Activated T-cell treated with anti-CD3 and anti-CD28 coated beads, Interleukin-2, amount 50 U/mL, for 72 hours (primary cell): ENCODE results near the gene TM4SF5. TPM values are rescaled to one million over a fixed set of nuclear protein-coding genes. Genes with fewer than 3 reads are reported as not detected.
A peak's percentile ranks its signal among the peaks of the same experiment; 100 is the strongest.

Experiments used
- ATAC-seq, 2 donors: fragments of 150-1000 bp; cut with Tn5 transposase; replicated peaks in 1 of 2; 2 replicates each; pipeline ENCODE4 v1.10.0; 2021; ENCODE audit warnings: moderate library complexity in 2 of 2, mild to moderate bottlenecking in 1 of 2
- DNase-seq, 2 donors: peaks; one replicate each; pipeline ENCODE4 v3.0.0; 2021 to 2022; ENCODE audit warnings: mixed read lengths in 1 of 2
- H3K27ac Mint-ChIP-seq: one replicate; pipeline ENCODE4 v1.8.0; 2022; ENCODE audit warnings: mild to moderate bottlenecking, moderate library complexity, mixed read lengths
- H3K27me3 Mint-ChIP-seq: one replicate; pipeline ENCODE4 v1.8.0; 2022; ENCODE audit warnings: low read depth, mixed read lengths
- H3K36me3 Mint-ChIP-seq, 2 donors: one replicate each; pipeline ENCODE4 v1.8.0; 2022; ENCODE audit warnings: mixed read lengths in 2 of 2, mild to moderate bottlenecking in 1 of 2; ENCODE audit not compliant: insufficient read depth in 2 of 2
- H3K4me1 Mint-ChIP-seq: one replicate; pipeline ENCODE4 v1.8.0; 2022; ENCODE audit warnings: low read depth, mixed read lengths
- H3K4me3 Mint-ChIP-seq, 2 donors: one replicate each; pipeline ENCODE4 v1.8.0; 2022; ENCODE audit warnings: mild to moderate bottlenecking in 2 of 2, mixed read lengths in 2 of 2, moderate library complexity in 2 of 2
- H3K9me3 Mint-ChIP-seq, 2 donors: one replicate each; pipeline ENCODE4 v1.8.0; 2022; ENCODE audit warnings: mixed read lengths in 2 of 2
- total RNA-seq, 2 donors: library from RNA; stranded (reverse); gene quantifications; one replicate each; pipeline ENCODE4 v1.2.3, GENCODE V29; 2022

The TM4SF5 gene
- total RNA-seq, 2 donors from 2014 or later: not detected

DNA sequence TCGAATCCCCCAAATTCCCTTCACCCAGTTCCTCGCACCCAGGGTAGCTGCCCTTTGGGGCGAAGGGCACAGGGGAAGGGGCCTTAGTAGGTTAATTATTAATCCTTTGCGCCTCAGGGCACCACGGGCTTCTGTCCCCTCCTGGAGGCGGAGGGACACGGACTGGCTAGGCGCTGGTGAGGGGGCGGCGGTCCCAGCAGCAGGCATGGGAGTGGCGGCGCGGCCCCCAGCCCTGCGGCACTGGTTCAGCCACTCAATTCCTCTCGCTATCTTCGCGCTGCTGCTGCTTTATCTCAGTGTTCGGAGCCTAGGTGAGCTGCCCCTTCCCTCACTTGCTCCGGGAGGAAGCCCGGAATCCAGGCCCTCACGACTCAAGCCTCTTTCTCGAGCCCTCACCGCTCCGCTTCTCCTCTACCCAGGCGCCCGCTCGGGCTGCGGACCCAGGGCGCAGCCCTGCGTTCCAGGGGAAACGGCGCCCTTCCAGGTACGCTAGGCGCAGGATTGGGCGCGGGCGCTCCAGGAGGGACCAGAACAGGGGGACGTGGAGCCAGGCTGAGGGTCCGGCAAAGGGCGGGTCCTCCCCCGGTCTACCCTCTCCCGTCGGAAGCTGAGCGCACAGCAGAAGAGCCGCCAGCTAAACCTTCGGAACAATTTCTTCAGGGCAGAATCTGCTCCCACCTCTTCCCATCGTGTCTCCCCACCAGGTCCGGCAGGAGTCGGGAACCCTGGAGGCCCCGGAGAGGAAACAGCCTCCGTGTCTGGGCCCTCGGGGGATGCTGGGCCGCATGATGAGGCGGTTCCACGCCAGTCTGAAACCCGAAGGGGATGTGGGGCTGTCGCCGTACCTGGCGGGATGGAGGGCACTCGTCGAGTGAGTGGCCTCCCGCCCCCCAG, 17.4 kb downstream of the TM4SF5 start, which contains the start of gene GLTPD2:
Gene GLTPD2, plus strand, starts transcription at position 158 of the 894 bp plus-strand sequence. Its CDS starts 48 bp downstream, at position 206.
- H3K27ac Mint-ChIP-seq: no peak within 1 kb of the TSS
- DNase-seq: no peak
- H3K36me3 Mint-ChIP-seq: peaks cover 0 to 1% of the 10 kb centered on the region in 2 donors
- H3K4me3 Mint-ChIP-seq: peak within 1 kb of the TSS; percentile 80 to 95
- H3K27me3 Mint-ChIP-seq: peaks cover 34% of the 10 kb centered on the region
- peaks cover 38% of the 10 kb centered on the region for H3K4me1 Mint-ChIP-seq
- no peak for ATAC-seq
- H3K9me3 Mint-ChIP-seq: no peaks in the 10 kb centered on the region

DNA sequence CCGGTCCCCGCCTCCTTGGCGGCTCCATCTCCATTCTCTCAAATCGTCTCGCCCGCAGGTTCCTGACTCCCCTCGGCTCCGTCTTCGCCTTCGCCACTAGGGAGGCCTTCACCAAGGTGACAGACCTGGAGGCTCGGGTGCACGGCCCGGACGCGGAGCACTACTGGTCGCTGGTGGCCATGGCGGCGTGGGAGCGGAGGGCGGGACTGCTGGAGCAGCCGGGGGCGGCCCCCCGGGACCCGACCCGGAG, 17.9 kb downstream of the TM4SF5 start:
- no peak for ATAC-seq
- Mint-ChIP-seq H3K4me3 (peak overlapping the region; percentile 80 to 95), H3K4me1 (peaks cover 38% of the 10 kb centered on the region), H3K9me3 (no peaks in the 10 kb centered on the region), H3K36me3 (peaks cover 0 to 1% of the 10 kb centered on the region in 2 donors), H3K27ac (no peak overlapping the region), H3K27me3 (peaks cover 29% of the 10 kb centered on the region)
- DNase-seq: no peak

DNA sequence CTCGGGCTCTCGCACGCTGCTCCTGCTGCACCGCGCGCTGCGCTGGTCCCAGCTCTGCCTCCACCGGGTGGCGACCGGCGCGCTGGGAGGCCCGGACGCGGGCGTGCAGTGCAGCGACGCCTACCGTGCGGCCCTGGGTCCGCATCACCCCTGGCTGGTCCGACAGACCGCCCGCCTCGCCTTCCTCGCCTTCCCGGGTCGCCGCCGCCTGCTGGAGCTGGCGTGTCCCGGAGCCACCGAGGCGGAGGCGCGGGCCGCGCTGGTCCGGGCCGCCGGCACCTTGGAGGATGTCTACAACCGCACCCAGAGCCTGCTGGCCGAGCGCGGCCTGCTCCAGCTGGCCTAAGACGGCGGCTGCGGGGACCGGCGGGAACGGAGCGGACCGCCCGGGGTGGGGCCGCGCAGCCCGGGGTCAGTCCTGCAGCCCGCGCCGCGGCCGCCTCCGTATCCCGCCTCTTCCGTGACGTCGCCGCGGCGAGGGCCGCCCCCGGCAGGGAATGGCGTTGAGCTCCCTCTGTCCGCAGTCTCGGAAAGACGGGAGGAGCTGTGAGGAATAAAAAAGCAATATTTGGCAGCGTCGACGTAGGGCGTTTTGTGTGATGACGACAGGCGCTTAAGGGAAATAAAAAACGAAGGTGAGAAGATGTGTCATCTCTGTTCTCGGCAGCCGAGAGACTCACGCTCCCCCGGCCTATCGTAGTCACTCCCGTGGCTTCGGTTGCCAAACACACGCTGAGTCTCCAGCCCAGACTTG, 18.4 kb downstream of the TM4SF5 start:
- H3K4me1 Mint-ChIP-seq: peaks cover 38% of the 10 kb centered on the region
- peak overlapping the region; percentile 80 to 95 for H3K4me3 Mint-ChIP-seq
- H3K36me3 Mint-ChIP-seq: peaks cover 0 to 1% of the 10 kb centered on the region in 2 donors
- no peaks in the 10 kb centered on the region for H3K9me3 Mint-ChIP-seq
- peaks cover 25% of the 10 kb centered on the region for H3K27me3 Mint-ChIP-seq
- peak; percentile 90 to 92 for DNase-seq
- H3K27ac Mint-ChIP-seq: peak overlapping the region; percentile 56
- peak; percentile 90 for ATAC-seq

DNA sequence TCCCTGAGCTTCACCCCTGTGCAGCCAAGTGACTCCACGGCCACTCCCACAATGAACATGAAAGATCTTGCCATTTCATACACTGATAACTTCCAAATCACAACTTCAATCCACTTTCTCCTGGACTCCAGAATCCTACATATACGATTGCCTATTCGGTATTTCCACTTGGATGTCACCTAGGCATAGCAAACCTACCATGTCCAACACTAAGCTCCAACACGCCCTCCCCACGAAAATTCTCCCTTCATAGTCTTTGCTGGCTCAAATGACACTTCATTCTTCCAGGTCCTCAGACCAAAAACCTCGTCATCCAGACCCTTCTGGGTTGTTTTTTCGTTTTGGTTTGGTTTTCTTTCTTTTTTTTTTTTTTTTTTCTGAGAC, 19.0 kb downstream of the TM4SF5 start:
- peaks cover 36% of the 10 kb centered on the region for H3K4me1 Mint-ChIP-seq
- peaks cover 25% of the 10 kb centered on the region for H3K27me3 Mint-ChIP-seq
- peak overlapping the region; percentile 56 for H3K27ac Mint-ChIP-seq
- ATAC-seq (no peak), DNase-seq (no peak)
- no peaks in the 10 kb centered on the region for H3K9me3 Mint-ChIP-seq
- H3K36me3 Mint-ChIP-seq: peaks cover 0 to 1% of the 10 kb centered on the region in 2 donors
- H3K4me3 Mint-ChIP-seq: peak overlapping the region; percentile 76 to 95

DNA sequence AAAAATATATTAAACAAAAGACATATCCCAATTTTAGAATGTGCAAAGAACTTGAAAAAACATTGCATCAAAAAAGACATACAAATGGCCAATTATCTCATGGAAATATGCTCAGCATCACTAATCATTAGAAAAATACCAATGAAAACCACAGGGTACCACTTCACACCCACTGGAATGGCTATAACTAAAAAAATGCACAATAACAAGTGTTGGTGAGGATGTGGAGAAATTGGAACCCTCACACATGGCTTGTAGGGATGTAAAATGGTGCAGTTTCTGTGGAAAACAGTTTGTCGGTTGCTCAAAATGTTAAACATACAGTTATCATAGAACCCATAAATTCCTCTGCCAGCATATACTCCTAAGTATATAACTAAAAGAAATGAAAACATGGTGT, 23.5 kb downstream of the TM4SF5 start:
- H3K27ac Mint-ChIP-seq: peak overlapping the region; percentile 98
- no peak for DNase-seq
- no peaks in the 10 kb centered on the region for H3K27me3 Mint-ChIP-seq
- peaks cover 3 to 8% of the 10 kb centered on the region in 2 donors for H3K36me3 Mint-ChIP-seq
- H3K4me1 Mint-ChIP-seq: peaks cover 29% of the 10 kb centered on the region
- no peaks in the 10 kb centered on the region for H3K9me3 Mint-ChIP-seq
- H3K4me3 Mint-ChIP-seq: peak overlapping the region in 1 of 2 donors; percentile 98
- no peak for ATAC-seq

DNA sequence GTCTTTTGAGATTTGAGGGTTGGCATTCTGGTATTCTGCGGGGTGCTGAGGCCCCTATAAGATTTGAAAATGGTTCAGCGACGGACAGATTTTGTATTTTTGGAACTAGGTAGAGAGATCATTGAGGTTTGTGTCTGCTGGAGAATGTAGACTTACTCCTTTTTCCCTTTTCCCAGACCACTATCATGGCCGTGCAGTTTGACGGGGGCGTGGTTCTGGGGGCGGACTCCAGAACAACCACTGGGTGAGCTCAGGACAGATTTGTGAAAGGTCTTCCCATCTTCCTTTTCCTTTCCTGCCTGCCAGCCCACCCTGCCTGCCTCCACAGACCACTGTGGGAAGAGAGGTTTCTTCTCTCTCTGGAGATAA, 24.9 kb downstream of the TM4SF5 start:
- peak; percentile 33 to 35 for ATAC-seq
- H3K4me1 Mint-ChIP-seq: peaks cover 26% of the 10 kb centered on the region
- peak overlapping the region; percentile 98 for H3K27ac Mint-ChIP-seq
- no peaks in the 10 kb centered on the region for H3K9me3 Mint-ChIP-seq
- peak; percentile 39 to 42 for DNase-seq
- peaks cover 3 to 7% of the 10 kb centered on the region in 2 donors for H3K36me3 Mint-ChIP-seq
- no peaks in the 10 kb centered on the region for H3K27me3 Mint-ChIP-seq
- H3K4me3 Mint-ChIP-seq: peak overlapping the region; percentile 98 to 99

DNA sequence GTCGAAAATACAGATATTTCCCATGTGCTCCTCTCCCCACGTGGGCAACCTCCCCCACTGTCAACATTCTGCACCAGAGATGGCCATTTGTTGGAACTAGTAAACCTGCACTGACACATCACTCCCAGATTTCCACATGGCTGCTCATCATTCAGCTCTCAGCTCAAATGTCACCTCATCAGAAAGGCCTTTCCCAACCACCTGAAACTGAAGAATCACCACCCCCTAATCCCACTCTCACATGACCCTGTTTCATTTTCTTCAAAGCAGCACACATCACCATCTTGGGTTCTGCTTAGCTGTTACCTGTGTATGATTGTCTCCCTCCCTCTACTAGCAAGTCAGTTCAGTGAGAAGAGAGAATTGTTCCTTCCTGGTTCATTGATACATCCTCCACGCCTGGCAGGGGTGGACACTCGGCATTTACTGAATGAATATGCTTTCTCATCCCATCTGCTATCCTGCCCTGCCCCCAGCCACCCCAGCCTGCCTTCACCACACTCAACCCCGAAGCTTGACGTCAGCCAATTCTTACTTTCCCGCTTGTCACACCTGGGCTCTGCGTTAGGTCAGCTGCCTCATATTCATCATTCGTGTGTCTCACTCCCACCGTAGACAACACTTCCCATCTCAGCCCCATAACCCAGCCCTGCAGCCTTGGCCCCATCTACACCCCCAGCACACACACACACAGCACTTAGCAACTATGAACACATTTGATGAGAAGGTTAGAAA, 28.9 kb downstream of the TM4SF5 start:
- Mint-ChIP-seq H3K27ac (no peak overlapping the region), H3K4me1 (peaks cover 23% of the 10 kb centered on the region), H3K27me3 (no peaks in the 10 kb centered on the region), H3K9me3 (no peaks in the 10 kb centered on the region), H3K36me3 (peaks cover 3 to 7% of the 10 kb centered on the region in 2 donors), H3K4me3 (no peak overlapping the region)
- DNase-seq (no peak), ATAC-seq (no peak)

DNA sequence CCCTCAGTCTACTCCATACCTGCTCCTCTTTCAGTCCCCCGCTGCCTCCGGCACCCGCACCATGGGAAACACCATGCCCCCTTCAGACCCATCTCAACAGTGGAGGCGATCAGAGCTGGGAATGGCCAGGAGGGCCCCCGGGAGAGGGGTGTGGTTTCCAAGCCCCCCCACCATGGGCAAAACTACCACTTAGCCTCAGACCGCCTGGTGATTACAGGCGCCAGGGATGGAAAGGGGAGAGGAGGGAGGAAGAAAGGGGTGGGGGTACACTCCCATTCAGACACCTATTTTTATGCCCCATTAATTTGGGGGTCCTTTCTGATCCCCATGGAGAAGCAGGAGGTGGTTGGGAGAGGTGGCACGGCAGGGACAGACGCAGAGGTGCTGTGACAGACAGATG, 30.5 kb downstream of the TM4SF5 start, which contains the start of gene C17orf114:
Gene C17orf114, minus strand, starts transcription at position 101 of the 400 bp plus-strand sequence.
- no peak within 1 kb of the TSS for H3K4me3 Mint-ChIP-seq
- ATAC-seq (no peak), DNase-seq (no peak)
- H3K4me1 Mint-ChIP-seq: peaks cover 11% of the 10 kb centered on the region
- H3K9me3 Mint-ChIP-seq: no peaks in the 10 kb centered on the region
- H3K27ac Mint-ChIP-seq: no peak within 1 kb of the TSS
- H3K27me3 Mint-ChIP-seq: no peaks in the 10 kb centered on the region
- peaks cover 0 to 2% of the 10 kb centered on the region in 2 donors for H3K36me3 Mint-ChIP-seq

DNA sequence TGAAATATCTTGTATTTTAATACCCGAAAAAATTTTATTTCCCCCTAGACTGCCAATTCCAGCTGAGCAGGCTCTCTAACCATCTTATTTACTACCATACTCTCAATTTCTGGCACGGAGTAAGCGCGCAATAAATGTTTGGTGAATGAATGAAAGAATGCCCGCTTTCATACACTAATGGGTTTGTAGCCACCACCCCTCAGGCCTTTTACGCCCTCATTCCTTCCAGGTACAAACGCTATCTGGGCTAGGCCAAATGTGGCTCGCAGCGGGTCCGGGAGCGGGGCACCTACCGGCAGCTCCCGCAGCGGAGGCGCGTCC, 34.7 kb downstream of the TM4SF5 start:
- DNase-seq (no peak), ATAC-seq (no peak)
- H3K27ac Mint-ChIP-seq: peak overlapping the region; percentile 42
- H3K4me3 Mint-ChIP-seq: peak overlapping the region; percentile 77 to 86
- peaks cover 3 to 4% of the 10 kb centered on the region in 2 donors for H3K36me3 Mint-ChIP-seq
- peaks cover 9% of the 10 kb centered on the region for H3K4me1 Mint-ChIP-seq
- no peaks in the 10 kb centered on the region for H3K27me3 Mint-ChIP-seq
- H3K9me3 Mint-ChIP-seq: no peaks in the 10 kb centered on the region

DNA sequence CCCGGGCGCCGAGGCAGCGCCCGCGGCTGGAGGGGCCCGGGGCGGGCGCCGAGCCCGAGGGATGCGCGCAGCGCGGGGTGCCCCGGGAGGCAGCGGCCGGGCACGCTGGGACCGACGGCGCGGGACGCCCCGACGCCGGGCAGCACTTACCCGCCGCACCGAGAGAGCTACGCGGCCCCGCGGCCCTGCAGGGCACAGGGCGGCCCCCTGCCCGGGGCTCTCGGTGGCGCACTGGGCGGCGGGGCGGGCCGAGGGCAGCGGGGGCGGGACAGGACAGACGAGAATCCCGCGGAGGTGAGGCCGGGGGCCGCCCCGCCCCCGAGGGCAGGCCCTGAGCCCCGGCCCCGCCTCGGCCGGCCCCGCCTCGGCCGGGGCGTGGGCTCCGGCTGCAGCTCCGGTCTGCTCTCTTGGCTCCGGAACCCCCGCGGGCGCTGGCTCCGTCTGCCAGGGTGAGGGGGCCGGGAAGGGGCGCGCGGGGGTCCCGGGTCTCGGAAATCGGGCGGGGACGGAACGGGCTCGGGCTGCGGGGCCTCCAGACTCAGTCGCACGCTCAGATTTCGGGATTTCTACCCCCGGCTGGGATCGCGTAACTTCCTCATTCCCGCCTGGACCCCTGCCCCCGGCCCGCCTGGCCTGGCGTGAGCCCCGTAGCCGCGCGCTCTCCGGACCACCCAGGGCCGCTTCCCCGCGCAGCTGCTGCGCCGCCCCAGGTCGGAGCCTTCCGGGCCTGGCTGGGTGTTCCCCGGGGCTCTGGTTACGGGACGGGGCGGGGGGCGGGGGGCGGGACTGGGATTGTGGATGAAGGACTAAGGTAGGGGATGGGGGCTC, 35.3 kb downstream of the TM4SF5 start, which contains the start of gene PLD2:
Gene PLD2, plus strand, starts transcription at position 376 of the 828 bp plus-strand sequence. CDS start 621 bp downstream, outside the sequence.
- DNase-seq (peak; percentile 95 to 96), ATAC-seq (peak; percentile 99)
- Mint-ChIP-seq H3K4me3 (peak within 1 kb of the TSS; percentile 83 to 86), H3K9me3 (no peaks in the 10 kb centered on the region), H3K36me3 (peaks cover 3 to 4% of the 10 kb centered on the region in 2 donors), H3K27me3 (no peaks in the 10 kb centered on the region), H3K4me1 (peaks cover 9% of the 10 kb centered on the region), H3K27ac (peak within 1 kb of the TSS; percentile 65)

DNA sequence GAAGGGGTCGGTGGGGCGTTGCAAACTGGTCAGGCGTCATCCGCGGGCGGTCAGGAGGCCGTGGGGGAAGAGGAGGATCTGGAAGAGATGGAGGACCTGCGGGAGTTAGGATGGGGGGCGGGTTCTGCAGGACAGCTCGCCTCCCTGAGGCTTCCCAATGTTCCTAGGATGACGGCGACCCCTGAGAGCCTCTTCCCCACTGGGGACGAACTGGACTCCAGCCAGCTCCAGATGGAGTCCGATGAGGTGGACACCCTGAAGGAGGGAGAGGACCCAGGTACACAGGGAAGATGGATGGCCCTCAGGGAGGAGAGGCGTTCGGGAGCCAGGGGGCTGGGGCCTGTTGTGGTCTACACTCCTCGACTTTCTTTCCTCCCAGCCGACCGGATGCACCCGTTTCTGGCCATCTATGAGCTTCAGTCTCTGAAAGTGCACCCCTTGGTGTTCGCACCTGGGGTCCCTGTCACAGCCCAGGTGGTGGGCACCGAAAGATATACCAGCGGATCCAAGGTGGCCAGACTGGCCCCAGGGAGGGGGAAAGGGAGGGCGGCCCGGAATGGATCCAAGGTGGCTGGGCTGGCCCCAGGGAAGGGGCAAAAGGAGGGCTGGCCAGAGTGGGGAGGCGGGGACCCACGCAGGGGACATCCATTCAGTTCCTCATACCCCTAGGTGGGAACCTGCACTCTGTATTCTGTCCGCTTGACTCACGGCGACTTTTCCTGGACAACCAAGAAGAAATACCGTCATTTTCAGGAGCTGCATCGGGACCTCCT, 36.1 kb downstream of the TM4SF5 start:
- ATAC-seq: no peak
- peak overlapping the region; percentile 65 for H3K27ac Mint-ChIP-seq
- no peak for DNase-seq
- peak overlapping the region; percentile 83 to 85 for H3K4me3 Mint-ChIP-seq
- H3K36me3 Mint-ChIP-seq: peaks cover 3 to 4% of the 10 kb centered on the region in 2 donors
- peaks cover 9% of the 10 kb centered on the region for H3K4me1 Mint-ChIP-seq
- H3K27me3 Mint-ChIP-seq: no peaks in the 10 kb centered on the region
- H3K9me3 Mint-ChIP-seq: no peaks in the 10 kb centered on the region
